GM23248 (cell line): ENCODE measurements around the gene LENG8.

Source experiments
- EZH2 ChIP-seq: fragments of 200-600 bp; sonication (generic); IDR thresholded peaks from 2 replicates; pipeline ENCODE4 v1.6.1; 2018; ENCODE audit warnings: antibody characterized with exemption, mild to moderate bottlenecking; ENCODE audit not compliant: insufficient read depth, poor library complexity, severe bottlenecking
- EZH2phosphoT487 ChIP-seq: fragments of 200-600 bp; sonication (generic); IDR thresholded peaks from 2 replicates; pipeline ENCODE4 v1.6.1; 2018; ENCODE audit warnings: antibody characterized with exemption, moderate library complexity, mild to moderate bottlenecking, low read depth; ENCODE audit not compliant: insufficient read depth

- TF ChIP-seq EZH2 (no peak), EZH2phosphoT487 (no peak)
Measured at GRCh38 chr19:54489341-54489740, 40.3 kb downstream of the LENG8 start.
